SIG-M5 (cell line): ENCODE results near the gene ANGEL2.
"Not testable (repeated sequence)": the region's sequence is repeated elsewhere in the genome, so short reads cannot be mapped to it uniquely, and the experiment has no call there.

Experiments used
- DNase-seq: peaks from one replicate; lab custom pipeline; 2025; lab: John Stamatoyannopoulos, UW

Gene ANGEL2

GRCh38 chr1:213019450-213019849, 3.8 kb upstream of the ANGEL2 start:
- DNase-seq, result no peak

- DNase-seq, result no peak
Observed at GRCh38 chr1:213017447-213018273, 2.0 kb upstream of the ANGEL2 start.

GRCh38 chr1:213014642-213015041, 1.0 kb downstream of the ANGEL2 start:
- DNase-seq, result no peak

GRCh38 chr1:213008564-213008963, 7.1 kb downstream of the ANGEL2 start:
- DNase-seq, result no peak

GRCh38 chr1:213003256-213003655, 12.4 kb downstream of the ANGEL2 start:
- DNase-seq, result no peak

GRCh38 chr1:212994926-212995325, 20.7 kb downstream of the ANGEL2 start:
- DNase-seq, result no peak

GRCh38 chr1:212993960-212994359, 21.7 kb downstream of the ANGEL2 start:
- not testable (repeated sequence) for DNase-seq

- no peak for DNase-seq
Observed at GRCh38 chr1:212990276-212990675, 25.4 kb downstream of the ANGEL2 start.

- DNase-seq, result no peak
Observed at GRCh38 chr1:212987702-212988322, 27.9 kb downstream of the ANGEL2 start.

GRCh38 chr1:212986551-212986950, 29.1 kb downstream of the ANGEL2 start:
- DNase-seq, result no peak

- DNase-seq, result no peak
Observed at GRCh38 chr1:212984522-212985291, 31.0 kb downstream of the ANGEL2 start.

GRCh38 chr1:212983482-212983881, 32.2 kb downstream of the ANGEL2 start:
- DNase-seq, result no peak

GRCh38 chr1:212982430-212983152, 33.1 kb downstream of the ANGEL2 start:
- DNase-seq, result no peak

- no peak for DNase-seq
Observed at GRCh38 chr1:212981571-212982328, 33.9 kb downstream of the ANGEL2 start.

GRCh38 chr1:212981025-212981495, 34.6 kb downstream of the ANGEL2 start:
- no peak for DNase-seq

GRCh38 chr1:212980123-212980785, 35.4 kb downstream of the ANGEL2 start:
- no peak for DNase-seq

- no peak for DNase-seq
Observed at GRCh38 chr1:212979340-212980122, 36.1 kb downstream of the ANGEL2 start.

GRCh38 chr1:212977781-212978645, 37.7 kb downstream of the ANGEL2 start:
- DNase-seq, result no peak

- no peak for DNase-seq
Observed at GRCh38 chr1:212976586-212976985, 39.1 kb downstream of the ANGEL2 start.
